Transverse colon (tissue), 4 donors: Measurements from ENCODE around the gene NCK2.

Experiments used
- CTCF ChIP-seq, 5 experiments: fragments of 200-600 bp in 3 of 5; fragments of 450-650 bp in 2 of 5; sonication (generic) in 3 of 5; IDR thresholded peaks; 1 replicate in 2 of 5; 2 replicates in 3 of 5; pipeline ENCODE4 v1.5.1; 2016 to 2017; ENCODE audit warnings: antibody characterized with exemption in 5 of 5, inconsistent platforms in 3 of 5, mild to moderate bottlenecking in 2 of 5, moderate library complexity in 1 of 5
- EP300 ChIP-seq: sonication (generic); formaldehyde crosslinking; IDR thresholded peaks from one replicate; pipeline ENCODE4 v1.6.1; 2017; ENCODE audit warnings: antibody characterized with exemption, low read depth
- POLR2A ChIP-seq: fragments of 450-650 bp; IDR thresholded peaks from one replicate; pipeline ENCODE4 v1.6.1; 2016; ENCODE audit warnings: antibody characterized with exemption, mild to moderate bottlenecking, moderate library complexity
- POLR2AphosphoS5 ChIP-seq, 3 donors: sonication (generic); formaldehyde crosslinking; IDR thresholded peaks; one replicate each; pipeline ENCODE4 v1.6.1; 2016; ENCODE audit warnings: antibody characterized with exemption in 3 of 3

DNA sequence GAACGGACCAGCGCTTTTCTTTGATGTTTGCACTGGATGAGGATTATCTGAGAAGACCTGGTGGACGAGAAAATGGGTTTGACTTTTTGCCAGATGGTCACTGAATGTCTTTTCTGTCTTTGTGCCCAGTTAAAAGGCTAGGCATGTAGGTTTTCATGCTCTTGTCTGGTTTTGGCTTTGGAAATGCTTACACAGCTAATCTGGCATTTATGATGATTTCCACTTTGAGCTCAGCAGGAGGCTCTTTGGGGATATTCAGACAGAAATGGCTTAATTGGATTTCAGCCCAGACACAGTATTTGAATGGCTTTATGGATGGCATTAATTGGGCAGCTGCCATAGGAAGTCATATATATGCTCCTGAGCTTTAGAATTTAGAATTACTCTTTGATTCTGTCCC, 59.6 kb downstream of the NCK2 start:
- TF ChIP-seq CTCF (IDR thresholded peaks at IDR 0.05) = no peak
- no peak for TF ChIP-seq POLR2A
- no peak for TF ChIP-seq POLR2AphosphoS5 (IDR thresholded peaks at IDR 0.05)
- TF ChIP-seq EP300 = no peak
